Right lobe of liver (tissue), 6 donors: ENCODE measurements around the gene FKRP. TPM values are rescaled to one million over a fixed set of nuclear protein-coding genes. Genes with fewer than 3 reads are reported as not detected.

Source experiments
- ATAC-seq, 4 donors: fragments of 200-7000 bp; cut with Tn5 transposase; one replicate each; pipeline ENCODE4 v1.9.1; 2020; ENCODE audit warnings: mild to moderate bottlenecking in 4 of 4, moderate library complexity in 4 of 4
- DNase-seq, 3 donors: peaks; one replicate each; pipeline ENCODE4 v3.0.0-alpha.2; 2020
- H3K27ac ChIP-seq, 3 donors: fragments of 200-600 bp; one replicate each; pipeline ENCODE4 v1.8.0; 2022
- H3K27me3 ChIP-seq, 2 donors: fragments of 200-600 bp; one replicate each; pipeline ENCODE4 v1.8.0; 2022
- H3K36me3 ChIP-seq, 4 donors: fragments of 200-600 bp; sonication (generic) in 1 of 4; one replicate each; pipeline versions ENCODE4 v1.5.1 to v1.8.0; 2017 to 2022; ENCODE audit warnings: control low read depth in 1 of 4
- H3K4me1 ChIP-seq, 4 donors: fragments of 200-600 bp; sonication (generic) in 1 of 4; one replicate each; pipeline versions ENCODE4 v1.5.1 to v1.8.0; 2017 to 2022; ENCODE audit warnings: control low read depth in 1 of 4
- H3K4me3 ChIP-seq, 3 donors: fragments of 200-600 bp; one replicate each; pipeline ENCODE4 v1.8.0; 2022
- H3K9me3 ChIP-seq, 4 donors: fragments of 200-600 bp; sonication (generic) in 1 of 4; one replicate each; pipeline versions ENCODE4 v1.5.1 to v1.8.0; 2017 to 2022; ENCODE audit warnings: control low read depth in 1 of 4
- CTCF ChIP-seq, 4 donors: fragments of 200-600 bp in 3 of 4; fragments of 450-650 bp in 1 of 4; IDR thresholded peaks; one replicate each; pipeline versions ENCODE4 v1.5.1 to v1.8.0; 2016 to 2022; ENCODE audit warnings: antibody characterized with exemption in 4 of 4, mild to moderate bottlenecking in 2 of 4
- POLR2A ChIP-seq: fragments of 450-650 bp; IDR thresholded peaks from one replicate; pipeline ENCODE4 v1.6.1; 2017; ENCODE audit warnings: antibody characterized with exemption, mild to moderate bottlenecking
- WGBS: methylation state at CpG from one replicate; pipeline ENCODE4 v1.1.6; 2018; ENCODE audit warnings: low coverage, low lambda C conversion rate; ENCODE audit not compliant: insufficient coverage; ENCODE audit errors: missing lambda C conversion rate; 5-methylcytosine and 5-hydroxymethylcytosine counted together
- intact Hi-C, 2 donors: fragments of 100-400 bp; cut with DNase I; formaldehyde crosslinking; loops; one replicate each; pipeline versions ENCODE4 v1.11.2 to v1.14.1; 2022
- long read RNA-seq: library from polyadenylated mRNA; unstranded; transcript quantifications from one replicate; pipeline ENCODE4 v2.0.0, GENCODE V29; 2019
- total RNA-seq, 6 experiments: library from RNA; depleted of rRNA in 2 of 6; stranded (reverse); fragments of >200 nt in 2 of 6; fragmentation: NEBNext Ultra II Directional in 3 of 6; extraction: Animal tissue kit (Norgen Biotek cat#: 25700) in 3 of 6; gene quantifications; one replicate each; pipeline versions ENCODE4 v1.1.0 to v1.2.4, GENCODE V29; 2016 to 2023
- donor health status: DM: no; HTN: yes; CAD: no.
- donor health status: DM: no; HTN: no; CAD: no.
- donor health status: DM: no; HTN: no; CAD: no.
- donor health status: DM: no; HTN: yes; CAD: no.
- donor health status: DM: no; HTN: yes; CAD: no.

FKRP gene
- total RNA-seq, result 1 to 10 TPM; 5.8 to 9.5 (median 7.4) TPM
- long read RNA-seq, partial matches to known transcripts, result 0 of 1 reads
- long read RNA-seq, other reads (novel, unspliced or antisense), result 0 of 1 reads

- no peak for DNase-seq
- whole genome bisulfite sequencing, result under 1% methylated on average over 37 of the region's 68 CpGs
Observed at GRCh38 chr19:46745521-46746280, at the start of gene FKRP. Gene FKRP (plus strand): TSS chr19:46746057. CDS start chr19:46755451, 9,394 bp downstream.

DNA sequence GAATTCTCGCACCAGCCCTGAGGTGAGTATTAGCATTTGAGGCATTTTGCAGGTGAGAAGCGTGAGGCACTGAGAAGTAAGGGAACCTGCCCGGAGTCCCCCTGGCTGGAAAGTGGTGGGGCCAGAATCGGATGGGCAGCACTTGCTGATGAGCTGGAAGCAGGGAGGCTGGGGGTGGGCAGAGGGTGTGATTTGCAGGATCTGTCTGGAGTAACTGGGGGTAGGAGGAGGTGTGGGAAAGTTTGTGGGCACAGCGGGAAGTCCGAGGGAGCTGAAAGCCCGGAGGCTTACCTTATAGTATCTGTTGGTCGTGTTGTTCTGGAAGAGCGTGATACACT, 49.0 kb upstream of the FKRP start:
- DNase-seq (no peak), ATAC-seq (no peak)
- Histone ChIP-seq H3K27ac (no peak overlapping the region), H3K27me3 (no peaks in the 10 kb centered on the region), H3K4me1 (no peaks in the 10 kb centered on the region), H3K36me3 (peaks cover 0 to 87% (median 40%) of the 10 kb centered on the region in 4 donors), H3K4me3 (no peak overlapping the region), H3K9me3 (no peaks in the 10 kb centered on the region)
- WGBS, result 98% methylated on average over 5 of the region's 9 CpGs
- TF ChIP-seq CTCF (IDR thresholded peaks at IDR 0.05) (no peak), POLR2A (no peak)
- intact Hi-C loops, result no loop called here

More at GRCh38 chr19:46745521-46746280, at the start of gene FKRP:
- H3K4me3 ChIP-seq, result peak within 1 kb of the TSS; percentile 92 to 98 (median 97)
- intact Hi-C loops, result no loop called here
- peak within 1 kb of the TSS; percentile 76 to 94 (median 87) for H3K27ac ChIP-seq
- no peaks in the 10 kb centered on the region for H3K27me3 ChIP-seq
- peak; percentile 39 to 47 (median 42) for ATAC-seq
- no peaks in the 10 kb centered on the region for H3K9me3 ChIP-seq
- H3K4me1 ChIP-seq, result peaks cover 0 to 29% (median 0%) of the 10 kb centered on the region in 4 donors
- no peaks in the 10 kb centered on the region for H3K36me3 ChIP-seq
- no peak for TF ChIP-seq POLR2A
- TF ChIP-seq CTCF (IDR thresholded peaks at IDR 0.05), result no peak

- TF ChIP-seq POLR2A (no peak), CTCF (IDR thresholded peaks at IDR 0.05) (no peak)
- WGBS, result 61% methylated on average over 20 of the region's 39 CpGs
- Histone ChIP-seq H3K36me3 (peaks cover 0 to 88% (median 40%) of the 10 kb centered on the region in 4 donors), H3K27ac (no peak overlapping the region), H3K27me3 (no peaks in the 10 kb centered on the region), H3K4me3 (no peak overlapping the region), H3K4me1 (no peaks in the 10 kb centered on the region), H3K9me3 (no peaks in the 10 kb centered on the region)
- intact Hi-C loops, result no loop called here
- peak in 2 of 3 donors; percentile 62 to 72 for DNase-seq
- peak; percentile 72 to 85 (median 83) for ATAC-seq
Observed at GRCh38 chr19:46697204-46697960, 48.5 kb upstream of the FKRP start.

- Histone ChIP-seq H3K27me3 (no peaks in the 10 kb centered on the region), H3K4me1 (no peaks in the 10 kb centered on the region), H3K4me3 (no peak overlapping the region), H3K27ac (no peak overlapping the region), H3K36me3 (peaks cover 0 to 88% (median 39%) of the 10 kb centered on the region in 4 donors), H3K9me3 (no peaks in the 10 kb centered on the region)
- 82% methylated on average over 8 of the region's 11 CpGs for WGBS
- intact Hi-C loops, result no loop called here
- ATAC-seq (no peak), DNase-seq (no peak)
- TF ChIP-seq POLR2A (no peak), CTCF (IDR thresholded peaks at IDR 0.05) (no peak)
Observed at GRCh38 chr19:46698395-46699321, 47.2 kb upstream of the FKRP start.
